Mesothelial cell of epicardium (in vitro differentiated cells): Measurements from ENCODE around the gene TUT4. TPM values are rescaled to one million over a fixed set of nuclear protein-coding genes. Genes with fewer than 3 reads are reported as not detected.

Experiments used
- DNase-seq, 2 experiments: peaks; one replicate each; pipeline ENCODE4 v3.0.0; 2021; ENCODE audit warnings: low spot score in 2 of 2; ENCODE audit not compliant: unreplicated experiment in 2 of 2
- H3K27ac Mint-ChIP-seq: 2 replicates; pipeline ENCODE4 v1.8.0; 2021; ENCODE audit warnings: mixed read lengths
- H3K27me3 Mint-ChIP-seq: 2 replicates; pipeline ENCODE4 v1.8.0; 2021; ENCODE audit warnings: low read depth, mixed read lengths
- H3K36me3 Mint-ChIP-seq: 2 replicates; pipeline ENCODE4 v1.8.0; 2021; ENCODE audit warnings: mixed read lengths
- H3K4me1 Mint-ChIP-seq: 2 replicates; pipeline ENCODE4 v1.8.0; 2021; ENCODE audit warnings: mixed read lengths
- H3K4me3 Mint-ChIP-seq: 2 replicates; pipeline ENCODE4 v1.8.0; 2021; ENCODE audit warnings: mild to moderate bottlenecking, moderate library complexity, mixed read lengths
- H3K9me3 Mint-ChIP-seq: 2 replicates; pipeline ENCODE4 v1.8.0; 2021; ENCODE audit warnings: mixed read lengths
- CTCF ChIP-seq: fragments of 200-600 bp; sonication (generic); IDR thresholded peaks from one replicate; pipeline ENCODE4 v1.5.0; 2021; ENCODE audit warnings: antibody characterized with exemption; ENCODE audit not compliant: unreplicated experiment
- total RNA-seq: library from RNA; stranded (reverse); gene quantifications from 3 replicates; pipeline ENCODE4 v1.2.1, GENCODE V29; 2021

The TUT4 gene
- total RNA-seq, 1 donor from 2014 or later: 129 TPM

DNA sequence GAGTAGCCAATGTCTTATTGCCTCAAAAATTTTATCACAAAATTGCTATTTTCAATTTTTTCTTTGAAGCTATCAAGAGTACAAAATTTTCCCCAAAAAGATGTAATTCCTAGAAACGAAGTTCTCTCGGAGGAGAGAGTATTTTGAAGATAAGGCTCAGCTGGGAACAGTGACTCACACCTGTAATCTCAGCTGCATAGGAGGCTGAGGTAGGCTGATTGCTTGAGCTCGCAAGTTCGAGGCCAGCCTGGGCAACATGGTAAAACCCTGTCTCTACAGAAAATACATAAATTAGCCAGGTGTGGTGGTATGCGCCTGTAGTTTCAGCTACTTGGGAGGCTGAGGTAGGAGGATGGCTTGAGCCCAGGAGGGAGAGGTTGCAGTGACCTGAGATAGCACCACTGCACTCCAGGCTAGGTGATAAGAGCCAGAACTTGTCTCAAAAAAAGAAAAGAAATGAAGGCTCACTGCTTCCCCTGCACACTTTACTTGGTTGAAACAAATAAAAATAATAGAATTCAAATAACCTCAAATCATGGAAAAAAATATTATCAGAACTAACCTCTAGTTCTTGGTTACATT, 22.2 kb downstream of the TUT4 start:
- no peak for TF ChIP-seq CTCF
- H3K27ac Mint-ChIP-seq: no peak overlapping the region
- H3K4me1 Mint-ChIP-seq: no peaks in the 10 kb centered on the region
- DNase-seq: no peak
- H3K27me3 Mint-ChIP-seq: no peaks in the 10 kb centered on the region
- H3K36me3 Mint-ChIP-seq: peaks cover 32% of the 10 kb centered on the region
- no peak overlapping the region for H3K4me3 Mint-ChIP-seq
- peaks cover 16% of the 10 kb centered on the region for H3K9me3 Mint-ChIP-seq

DNA sequence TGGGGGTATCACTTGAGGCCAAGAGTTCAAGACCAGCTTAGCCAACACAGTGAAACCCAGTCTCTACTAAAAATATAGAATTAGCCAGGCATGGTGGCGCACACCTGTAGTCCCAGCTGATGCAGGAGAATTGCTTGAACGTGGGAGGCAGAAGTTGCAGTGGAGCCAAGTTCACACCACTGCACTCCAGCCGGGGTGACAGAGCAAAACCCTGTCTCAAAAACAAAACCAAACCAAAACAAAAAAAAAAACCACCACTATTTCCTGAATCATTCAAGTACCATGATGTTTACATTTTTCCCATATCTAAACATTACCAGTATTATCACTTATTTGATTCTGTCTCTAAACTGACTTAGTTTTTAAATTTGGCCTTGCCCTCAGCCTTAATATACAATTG, 29.5 kb downstream of the TUT4 start:
- no peaks in the 10 kb centered on the region for H3K9me3 Mint-ChIP-seq
- H3K27ac Mint-ChIP-seq: no peak overlapping the region
- H3K4me3 Mint-ChIP-seq: no peak overlapping the region
- H3K36me3 Mint-ChIP-seq: peaks cover 32% of the 10 kb centered on the region
- H3K4me1 Mint-ChIP-seq: no peaks in the 10 kb centered on the region
- no peak for TF ChIP-seq CTCF
- DNase-seq: no peak
- no peaks in the 10 kb centered on the region for H3K27me3 Mint-ChIP-seq

GRCh38 chr1:52520148-52520547, 32.7 kb downstream of the TUT4 start:
- TF ChIP-seq CTCF: no peak
- H3K4me1 Mint-ChIP-seq: no peaks in the 10 kb centered on the region
- no peak overlapping the region for H3K27ac Mint-ChIP-seq
- DNase-seq: no peak
- peaks cover 18% of the 10 kb centered on the region for H3K36me3 Mint-ChIP-seq
- H3K27me3 Mint-ChIP-seq: no peaks in the 10 kb centered on the region
- no peaks in the 10 kb centered on the region for H3K9me3 Mint-ChIP-seq
- H3K4me3 Mint-ChIP-seq: no peak overlapping the region

- Mint-ChIP-seq H3K27ac (no peak overlapping the region), H3K4me3 (no peak overlapping the region), H3K9me3 (no peaks in the 10 kb centered on the region), H3K4me1 (no peaks in the 10 kb centered on the region), H3K27me3 (no peaks in the 10 kb centered on the region), H3K36me3 (peaks cover 15% of the 10 kb centered on the region)
- TF ChIP-seq CTCF: no peak
- no peak for DNase-seq
Observed at GRCh38 chr1:52518962-52519361, 33.9 kb downstream of the TUT4 start.

GRCh38 chr1:52511851-52512615, 40.9 kb downstream of the TUT4 start:
- H3K4me3 Mint-ChIP-seq: no peak overlapping the region
- TF ChIP-seq CTCF: no peak
- no peaks in the 10 kb centered on the region for H3K27me3 Mint-ChIP-seq
- H3K36me3 Mint-ChIP-seq: peaks cover 16% of the 10 kb centered on the region
- no peaks in the 10 kb centered on the region for H3K9me3 Mint-ChIP-seq
- H3K27ac Mint-ChIP-seq: no peak overlapping the region
- H3K4me1 Mint-ChIP-seq: no peaks in the 10 kb centered on the region
- DNase-seq: no peak
